ENCODE results near the gene FZD8. TPM values are rescaled to one million over a fixed set of nuclear protein-coding genes. Genes with fewer than 3 reads are reported as not detected.

Gene FZD8
- total RNA-seq, 1 donor from 2014 or later, result 6.6 TPM

- DNase-seq, result no peak
- intact Hi-C loops (cut with micrococcal nuclease), result no loop called here
- Histone ChIP-seq H3K4me3 (no peak overlapping the region), H3K27me3 (ENCODE audit: low read depth) (peaks cover 33% of the 10 kb centered on the region), H3K4me1 (no peaks in the 10 kb centered on the region), H3K27ac (replicated peaks) (no peak overlapping the region), H3K36me3 (no peaks in the 10 kb centered on the region), H3K9me3 (replicated peaks) (no peaks in the 10 kb centered on the region)
- no peak for TF ChIP-seq CTCF (IDR thresholded peaks at IDR 0.05; ENCODE audit: borderline replicate concordance)
These were observed 41.9 kb downstream of the FZD8 start for GRCh38 chr10:35600193-35600592.

GRCh38 chr10:35598379-35598778 lies 43.7 kb downstream of the FZD8 start:
- TF ChIP-seq CTCF (IDR thresholded peaks at IDR 0.05; ENCODE audit: borderline replicate concordance), result peak; percentile 66
- Histone ChIP-seq H3K4me3 (no peak overlapping the region), H3K4me1 (no peaks in the 10 kb centered on the region), H3K36me3 (no peaks in the 10 kb centered on the region), H3K27ac (replicated peaks) (no peak overlapping the region), H3K27me3 (ENCODE audit: low read depth) (peaks cover 16% of the 10 kb centered on the region), H3K9me3 (replicated peaks) (no peaks in the 10 kb centered on the region)
- intact Hi-C loops (cut with micrococcal nuclease), result loop anchor here (10.0 kb wide), 1 partner anchor 354 kb away; no protein-coding TSS in a partner anchor
- DNase-seq, result no peak

GRCh38 chr10:35595106-35595505 lies 47.0 kb downstream of the FZD8 start:
- Histone ChIP-seq H3K27ac (replicated peaks) (no peak overlapping the region), H3K27me3 (ENCODE audit: low read depth) (peaks cover 2% of the 10 kb centered on the region), H3K9me3 (replicated peaks) (no peaks in the 10 kb centered on the region), H3K36me3 (no peaks in the 10 kb centered on the region), H3K4me1 (no peaks in the 10 kb centered on the region), H3K4me3 (no peak overlapping the region)
- intact Hi-C loops (cut with micrococcal nuclease), result loop anchor here (10.0 kb wide), 1 partner anchor 350 kb away; no protein-coding TSS in a partner anchor
- TF ChIP-seq CTCF (IDR thresholded peaks at IDR 0.05; ENCODE audit: borderline replicate concordance), result no peak
- DNase-seq, result no peak

GRCh38 chr10:35594115-35595079 lies 47.7 kb downstream of the FZD8 start:
- DNase-seq, result no peak
- TF ChIP-seq CTCF (IDR thresholded peaks at IDR 0.05; ENCODE audit: borderline replicate concordance), result no peak
- intact Hi-C loops (cut with micrococcal nuclease), result loop anchor here (10.0 kb wide), 1 partner anchor 350 kb away; no protein-coding TSS in a partner anchor
- Histone ChIP-seq H3K27ac (replicated peaks) (no peak overlapping the region), H3K4me3 (no peak overlapping the region), H3K4me1 (no peaks in the 10 kb centered on the region), H3K9me3 (replicated peaks) (no peaks in the 10 kb centered on the region), H3K27me3 (ENCODE audit: low read depth) (no peaks in the 10 kb centered on the region), H3K36me3 (no peaks in the 10 kb centered on the region)

GRCh38 chr10:35592441-35592840 lies 49.7 kb downstream of the FZD8 start:
- H3K4me3 ChIP-seq, result no peak overlapping the region
- H3K4me1 ChIP-seq, result no peaks in the 10 kb centered on the region
- H3K27me3 ChIP-seq (ENCODE audit: low read depth), result no peaks in the 10 kb centered on the region
- DNase-seq, result no peak
- H3K9me3 ChIP-seq (replicated peaks), result no peaks in the 10 kb centered on the region
- no peak for TF ChIP-seq CTCF (IDR thresholded peaks at IDR 0.05; ENCODE audit: borderline replicate concordance)
- no peak overlapping the region for H3K27ac ChIP-seq (replicated peaks)
- H3K36me3 ChIP-seq, result no peaks in the 10 kb centered on the region
- intact Hi-C loops (cut with micrococcal nuclease), result loop anchor here (10.0 kb wide), 1 partner anchor 348 kb away; no protein-coding TSS in a partner anchor

All from left ventricle myocardium inferior (tissue), 1 donor.